Measurements from ENCODE around the gene SMIM3.

GRCh38 chr5:150771034-150771795 lies 7.3 kb upstream of the SMIM3 start:
- TF ChIP-seq, protein P1, sequence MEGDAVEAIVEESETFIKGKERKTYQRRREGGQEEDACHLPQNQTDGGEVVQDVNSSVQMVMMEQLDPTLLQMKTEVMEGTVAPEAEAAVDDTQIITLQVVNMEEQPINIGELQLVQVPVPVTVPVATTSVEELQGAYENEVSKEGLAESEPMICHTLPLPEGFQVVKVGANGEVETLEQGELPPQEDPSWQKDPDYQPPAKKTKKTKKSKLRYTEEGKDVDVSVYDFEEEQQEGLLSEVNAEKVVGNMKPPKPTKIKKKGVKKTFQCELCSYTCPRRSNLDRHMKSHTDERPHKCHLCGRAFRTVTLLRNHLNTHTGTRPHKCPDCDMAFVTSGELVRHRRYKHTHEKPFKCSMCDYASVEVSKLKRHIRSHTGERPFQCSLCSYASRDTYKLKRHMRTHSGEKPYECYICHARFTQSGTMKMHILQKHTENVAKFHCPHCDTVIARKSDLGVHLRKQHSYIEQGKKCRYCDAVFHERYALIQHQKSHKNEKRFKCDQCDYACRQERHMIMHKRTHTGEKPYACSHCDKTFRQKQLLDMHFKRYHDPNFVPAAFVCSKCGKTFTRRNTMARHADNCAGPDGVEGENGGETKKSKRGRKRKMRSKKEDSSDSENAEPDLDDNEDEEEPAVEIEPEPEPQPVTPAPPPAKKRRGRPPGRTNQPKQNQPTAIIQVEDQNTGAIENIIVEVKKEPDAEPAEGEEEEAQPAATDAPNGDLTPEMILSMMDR (conservative IDR thresholded peaks at IDR 0.05 in 1 of 2, IDR thresholded peaks at IDR 0.05 in 1 of 2; ENCODE audit: low read depth in 1 of 2, low read length in 2 of 2), result no peak
- TF ChIP-seq EZH2 (IDR thresholded peaks at IDR 0.05; ENCODE audit: low read length, missing control alignments), result no peak

Data from fibroblast of lung (primary cell).